CD4-positive, alpha-beta T cell treated with Interleukin-4 for 1 hour (primary cell): ENCODE results near the gene CDK4.
"Not testable (repeated sequence)": the region's sequence is repeated elsewhere in the genome, so short reads cannot be mapped to it uniquely, and the experiment has no call there.

Experiments
- DNase-seq, 2 donors: peaks; one replicate each; pipeline ENCODE4 v3.0.0-alpha.2; 2020 to 2022

CDK4 gene

DNA sequence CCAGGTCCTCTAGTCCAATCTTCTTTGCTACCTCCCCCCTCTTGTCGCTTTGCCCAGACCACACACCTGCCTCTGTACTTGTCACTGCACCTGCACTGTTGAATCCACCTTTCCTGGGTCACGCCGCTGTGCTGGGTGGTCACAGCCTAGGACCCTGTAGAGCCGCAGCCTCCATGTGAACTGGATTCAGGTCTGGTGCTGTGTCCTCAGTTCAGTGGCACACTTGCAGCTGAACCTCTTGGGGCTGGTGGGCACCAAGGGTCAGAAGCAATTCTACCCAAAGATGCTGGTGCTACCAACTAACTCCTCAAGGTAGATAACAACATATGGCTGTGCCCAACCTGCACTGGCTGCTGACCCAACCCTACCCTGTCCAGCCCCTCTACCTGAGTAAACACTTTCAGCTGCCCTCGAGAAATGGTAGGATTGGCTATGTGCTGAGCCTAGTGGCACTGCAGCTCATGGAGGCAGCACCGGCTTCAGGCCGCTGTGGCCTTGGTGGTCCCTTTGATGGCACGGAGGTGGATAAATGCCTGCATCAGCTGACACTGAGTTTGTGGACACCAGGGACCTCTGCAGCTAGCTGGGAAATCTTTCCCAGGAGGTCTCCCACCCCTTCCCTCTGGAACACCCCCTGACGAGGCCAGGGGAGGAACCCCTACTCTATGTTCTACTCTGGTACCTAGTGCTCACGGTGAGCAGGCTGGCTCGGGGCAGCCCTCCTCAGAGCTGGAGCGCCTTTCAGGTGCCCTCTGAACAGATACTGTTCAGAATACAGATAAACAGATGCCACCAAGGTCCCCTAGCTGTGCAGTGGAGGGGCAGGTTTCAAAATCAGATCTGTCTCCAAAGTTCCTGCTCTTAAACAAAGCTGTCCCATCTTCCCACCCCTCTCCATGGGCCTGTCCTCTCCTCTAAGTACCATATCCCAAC, 27.8 kb downstream of the CDK4 start:
- DNase-seq = no peak

- DNase-seq = no peak
Measured at GRCh38 chr12:57723630-57723962, 28.5 kb downstream of the CDK4 start.

- DNase-seq = no peak
Measured at GRCh38 chr12:57722716-57723629, 29.1 kb downstream of the CDK4 start.

- DNase-seq = not testable (repeated sequence)
Measured at GRCh38 chr12:57721846-57722608, 30.1 kb downstream of the CDK4 start.

GRCh38 chr12:57720606-57721595, 31.2 kb downstream of the CDK4 start:
- no peak for DNase-seq

GRCh38 chr12:57719777-57720605, 32.1 kb downstream of the CDK4 start:
- no peak for DNase-seq

DNA sequence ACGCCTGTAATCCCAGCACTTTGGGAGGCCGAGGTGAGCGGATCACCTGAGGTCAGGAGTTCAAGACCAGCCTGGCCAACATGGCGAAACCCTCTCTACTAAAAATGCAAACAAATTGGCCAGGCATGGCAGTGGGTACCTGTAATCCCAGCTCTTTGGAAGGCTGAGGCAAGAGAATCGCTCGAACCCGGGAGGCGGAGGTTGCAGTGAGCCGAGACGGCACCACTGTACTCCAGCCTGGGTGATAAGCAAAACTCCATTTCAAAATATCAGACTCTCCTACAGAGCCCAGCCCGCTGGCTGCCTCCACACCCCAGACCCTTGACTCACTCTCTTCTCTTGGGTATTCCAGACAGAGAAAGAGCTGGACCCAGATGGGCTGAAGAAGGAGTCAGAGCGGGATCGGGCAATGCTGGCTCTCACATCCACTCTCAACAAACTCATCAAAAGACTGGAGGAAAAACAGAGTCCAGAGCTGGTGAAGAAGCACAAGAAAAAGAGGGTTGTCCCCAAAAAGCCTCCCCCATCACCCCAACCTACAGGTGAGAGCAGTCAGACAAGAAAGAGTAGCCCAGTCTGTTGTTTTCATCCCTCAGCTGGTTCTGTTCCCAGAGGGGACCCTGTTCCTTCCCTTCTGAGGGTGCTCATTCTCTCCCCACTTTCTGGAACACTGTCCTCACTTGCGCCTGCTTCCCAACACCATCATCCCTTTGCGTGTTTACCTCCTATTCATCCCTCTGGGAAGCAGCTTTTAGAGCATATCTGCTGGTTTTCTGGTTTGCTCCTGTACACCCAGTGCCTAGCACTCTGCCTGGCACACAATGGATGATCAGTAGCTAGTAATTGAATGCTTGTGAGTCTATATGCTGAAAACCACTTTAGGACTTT, 33.2 kb downstream of the CDK4 start:
- DNase-seq = no peak

GRCh38 chr12:57717846-57718640, 34.1 kb downstream of the CDK4 start:
- DNase-seq = no peak

DNA sequence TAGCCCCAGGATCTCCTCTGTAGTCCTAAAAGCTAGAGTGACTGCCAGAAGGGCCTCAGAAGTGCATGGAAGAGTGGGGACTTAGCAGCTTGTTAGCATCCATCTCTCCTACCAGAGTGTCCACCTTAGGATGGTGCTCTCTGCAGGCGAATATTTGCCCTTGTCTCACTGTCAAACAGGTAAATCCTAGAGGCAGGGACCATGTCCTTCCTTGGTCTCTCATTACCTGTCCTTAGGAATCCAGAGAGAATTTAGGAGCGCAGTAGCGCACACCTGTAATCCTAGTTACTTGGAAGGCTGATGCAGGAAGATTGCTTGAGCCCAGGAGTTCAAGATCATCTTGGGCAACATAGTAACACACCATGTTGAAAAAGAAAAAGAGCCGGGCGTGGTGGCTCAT, 35.0 kb downstream of the CDK4 start:
- no peak for DNase-seq

- DNase-seq = no peak
Measured at GRCh38 chr12:57716305-57716704, 35.8 kb downstream of the CDK4 start.

DNA sequence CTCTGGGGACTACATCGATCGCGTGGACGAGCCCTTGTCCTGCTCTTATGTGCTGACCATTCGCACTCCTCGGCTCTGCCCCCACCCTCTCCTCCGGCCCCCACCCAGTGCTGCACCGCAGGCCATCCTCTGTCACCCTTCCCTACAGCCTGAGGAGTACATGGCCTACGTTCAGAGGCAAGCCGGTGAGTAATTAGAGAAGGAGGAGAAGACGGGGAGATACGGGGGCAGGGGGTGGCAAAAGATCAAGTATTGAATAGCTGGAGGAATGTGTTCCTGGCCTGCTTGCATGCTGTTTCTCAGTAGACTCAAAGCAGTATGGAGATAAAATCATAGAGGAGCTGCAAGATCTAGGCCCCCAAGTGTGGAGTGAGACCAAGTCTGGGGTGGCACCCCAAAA, 36.3 kb downstream of the CDK4 start:
- DNase-seq = no peak

- not testable (repeated sequence) for DNase-seq
Measured at GRCh38 chr12:57715036-57715748, 36.9 kb downstream of the CDK4 start.

- DNase-seq = no peak
Measured at GRCh38 chr12:57713209-57713608, 38.9 kb downstream of the CDK4 start.

DNA sequence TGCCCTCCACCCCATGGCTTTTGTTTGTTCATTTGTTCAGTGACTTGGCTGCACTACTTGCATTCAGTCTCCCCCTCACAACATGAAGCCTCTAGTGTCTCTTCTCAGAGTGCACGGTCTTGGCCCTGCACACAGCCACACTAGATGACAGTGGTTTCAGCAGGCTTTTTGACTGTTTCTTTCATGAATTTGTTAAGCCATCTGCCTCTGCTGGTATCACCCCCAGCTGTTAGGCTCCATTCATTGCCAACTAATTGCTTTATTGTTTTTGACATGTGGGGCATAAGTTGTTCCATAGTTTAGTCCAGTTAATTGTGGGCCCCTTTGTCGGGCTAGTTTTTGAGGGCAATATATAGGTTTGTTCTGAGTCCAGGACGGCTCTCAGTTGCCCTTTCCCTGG, 39.4 kb downstream of the CDK4 start:
- DNase-seq = no peak

GRCh38 chr12:57708296-57708695, 43.8 kb downstream of the CDK4 start:
- no peak for DNase-seq

DNA sequence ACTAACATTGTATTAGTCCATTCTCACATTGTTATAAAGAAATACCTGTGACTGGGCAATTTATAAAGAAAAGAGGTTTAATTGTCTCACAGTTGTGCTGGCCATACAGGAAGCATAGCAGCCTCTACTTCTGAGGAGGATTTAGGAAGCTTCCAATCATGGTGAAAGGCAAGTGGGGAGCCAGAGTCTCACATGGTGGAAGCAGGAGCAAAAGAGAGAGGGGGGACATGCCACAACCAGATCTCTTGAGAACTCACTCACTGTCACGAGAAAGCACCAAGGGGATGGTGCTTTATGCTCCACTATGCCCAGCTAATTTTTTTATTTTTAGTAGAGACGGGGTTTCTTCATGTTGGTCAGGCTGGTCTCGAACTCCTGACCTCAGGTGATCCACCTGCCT, 44.9 kb downstream of the CDK4 start:
- no peak for DNase-seq

DNA sequence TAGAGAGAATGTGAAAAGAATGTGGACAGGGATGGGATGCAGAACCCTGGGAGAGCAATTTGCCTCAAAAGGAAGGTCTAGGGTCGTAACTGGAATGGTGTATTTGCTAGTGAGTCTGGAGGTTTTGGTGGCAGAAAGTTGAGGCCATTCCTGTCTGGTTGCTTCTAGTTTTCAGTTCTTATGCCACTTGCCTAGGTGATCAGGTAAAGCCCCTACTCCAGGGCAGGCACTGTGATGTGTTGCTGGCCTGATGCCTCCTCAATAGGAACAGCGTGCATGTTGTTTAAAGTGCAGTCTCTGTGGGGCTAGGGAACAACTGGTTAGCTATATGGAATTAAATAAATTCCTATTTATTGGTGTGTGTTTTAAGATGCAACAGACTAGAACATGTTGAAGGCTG, 51.8 kb downstream of the CDK4 start:
- DNase-seq = no peak

DNA sequence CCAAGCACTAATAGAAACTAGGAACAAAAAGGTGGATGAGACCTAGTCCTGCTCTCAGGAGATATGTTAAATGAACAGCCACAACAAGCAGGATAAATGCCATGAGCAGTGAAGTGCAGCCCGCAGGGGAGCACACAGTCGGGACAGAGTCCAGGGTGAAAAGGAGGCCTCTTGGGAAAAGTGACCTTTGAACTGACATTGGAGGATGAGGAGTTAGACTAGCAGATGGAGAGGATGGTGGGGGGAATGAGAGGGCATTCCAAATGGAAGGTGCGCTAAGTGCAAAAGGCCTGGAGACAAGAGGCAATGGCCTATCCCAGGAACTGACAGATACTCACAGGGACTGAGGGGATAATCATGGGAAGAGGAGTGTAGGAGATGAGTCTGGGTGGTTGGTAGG, 53.7 kb downstream of the CDK4 start:
- DNase-seq = no peak
